Measurements from ENCODE around the gene SCGB1C2. TPM values are rescaled to one million over a fixed set of nuclear protein-coding genes. Genes with fewer than 3 reads are reported as not detected.

The SCGB1C2 gene
- total RNA-seq, 1 experiment from 2014 or later: not detected

DNA sequence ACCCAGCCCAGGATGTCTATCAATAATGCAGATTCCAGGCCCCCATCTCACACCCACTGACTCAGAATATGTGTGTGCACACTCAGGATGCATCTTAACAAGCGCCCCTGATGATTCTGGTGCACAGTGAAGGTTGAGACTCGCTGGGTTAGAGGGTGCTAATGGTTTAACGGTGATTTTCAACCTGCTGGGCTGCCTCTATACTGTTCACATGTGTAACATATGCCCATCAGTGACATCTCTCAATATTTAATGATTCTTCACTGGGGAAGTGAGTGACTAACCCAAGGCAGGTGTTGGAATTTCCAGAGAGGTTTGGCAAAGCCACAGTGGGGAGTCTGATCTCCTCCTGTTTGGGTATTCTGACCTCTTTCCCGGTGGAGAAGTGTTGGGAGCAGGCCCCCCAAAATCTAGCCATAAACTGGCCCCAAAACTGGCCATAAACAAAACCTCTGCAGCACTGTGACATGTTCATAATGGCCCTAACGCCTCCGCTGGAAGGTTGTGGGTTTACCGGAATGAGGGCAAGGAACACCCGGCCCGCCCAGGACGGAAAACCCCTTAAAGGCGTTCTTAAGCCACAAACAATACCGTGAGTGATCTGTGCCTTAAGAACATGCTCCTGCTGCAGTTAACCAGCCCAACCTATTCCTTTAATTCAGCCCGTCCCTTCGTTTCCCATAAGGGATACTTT, 48.2 kb downstream of the SCGB1C2 start:
- POLR2A ChIA-PET: no interaction called here
- CTCF ChIA-PET: no interaction called here
- DNase-seq (ENCODE audit: low spot score) (no peak), ATAC-seq (no peak)
- Mint-ChIP-seq H3K4me1 (peaks cover 12% of the 10 kb centered on the region), H3K27ac (no peak overlapping the region), H3K9me3 (no peaks in the 10 kb centered on the region), H3K27me3 (ENCODE audit: low read depth) (peaks cover 32% of the 10 kb centered on the region), H3K4me3 (no peak overlapping the region), H3K36me3 (no peaks in the 10 kb centered on the region)
- TF ChIP-seq SP1 (CRISPR knock-in tag; conservative IDR thresholded peaks at IDR 0.05) (no peak), NFE2L1 (CRISPR knock-in tag; IDR thresholded peaks at IDR 0.05) (no peak), JUN (CRISPR knock-in tag; IDR thresholded peaks at IDR 0.05) (no peak), HMGA2 (CRISPR knock-in tag; IDR thresholded peaks at IDR 0.05) (no peak), GRHL2 (CRISPR knock-in tag; IDR thresholded peaks at IDR 0.05; ENCODE audit: insufficient replicate concordance, severe bottlenecking) (no peak), TEAD4 (CRISPR knock-in tag; IDR thresholded peaks at IDR 0.05) (no peak), SMAD3 (CRISPR knock-in tag; IDR thresholded peaks at IDR 0.05; ENCODE audit: borderline replicate concordance) (no peak), NFYB (CRISPR knock-in tag; conservative IDR thresholded peaks at IDR 0.05; ENCODE audit: low read depth) (no peak), NR3C1 (CRISPR knock-in tag; conservative IDR thresholded peaks at IDR 0.05; ENCODE audit: low read depth) (no peak), MYBL2 (CRISPR knock-in tag; IDR thresholded peaks at IDR 0.05) (no peak), ELF4 (CRISPR knock-in tag; IDR thresholded peaks at IDR 0.05; ENCODE audit: low read depth) (no peak)
- TF ChIP-seq, protein P1, sequence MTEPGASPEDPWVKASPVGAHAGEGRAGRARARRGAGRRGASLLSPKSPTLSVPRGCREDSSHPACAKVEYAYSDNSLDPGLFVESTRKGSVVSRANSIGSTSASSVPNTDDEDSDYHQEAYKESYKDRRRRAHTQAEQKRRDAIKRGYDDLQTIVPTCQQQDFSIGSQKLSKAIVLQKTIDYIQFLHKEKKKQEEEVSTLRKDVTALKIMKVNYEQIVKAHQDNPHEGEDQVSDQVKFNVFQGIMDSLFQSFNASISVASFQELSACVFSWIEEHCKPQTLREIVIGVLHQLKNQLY (CRISPR knock-in tag; IDR thresholded peaks at IDR 0.05): no peak
- TF ChIP-seq, protein P2, sequence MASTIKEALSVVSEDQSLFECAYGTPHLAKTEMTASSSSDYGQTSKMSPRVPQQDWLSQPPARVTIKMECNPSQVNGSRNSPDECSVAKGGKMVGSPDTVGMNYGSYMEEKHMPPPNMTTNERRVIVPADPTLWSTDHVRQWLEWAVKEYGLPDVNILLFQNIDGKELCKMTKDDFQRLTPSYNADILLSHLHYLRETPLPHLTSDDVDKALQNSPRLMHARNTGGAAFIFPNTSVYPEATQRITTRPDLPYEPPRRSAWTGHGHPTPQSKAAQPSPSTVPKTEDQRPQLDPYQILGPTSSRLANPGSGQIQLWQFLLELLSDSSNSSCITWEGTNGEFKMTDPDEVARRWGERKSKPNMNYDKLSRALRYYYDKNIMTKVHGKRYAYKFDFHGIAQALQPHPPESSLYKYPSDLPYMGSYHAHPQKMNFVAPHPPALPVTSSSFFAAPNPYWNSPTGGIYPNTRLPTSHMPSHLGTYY (CRISPR knock-in tag; IDR thresholded peaks at IDR 0.05): no peak
- TF ChIP-seq, protein P3, sequence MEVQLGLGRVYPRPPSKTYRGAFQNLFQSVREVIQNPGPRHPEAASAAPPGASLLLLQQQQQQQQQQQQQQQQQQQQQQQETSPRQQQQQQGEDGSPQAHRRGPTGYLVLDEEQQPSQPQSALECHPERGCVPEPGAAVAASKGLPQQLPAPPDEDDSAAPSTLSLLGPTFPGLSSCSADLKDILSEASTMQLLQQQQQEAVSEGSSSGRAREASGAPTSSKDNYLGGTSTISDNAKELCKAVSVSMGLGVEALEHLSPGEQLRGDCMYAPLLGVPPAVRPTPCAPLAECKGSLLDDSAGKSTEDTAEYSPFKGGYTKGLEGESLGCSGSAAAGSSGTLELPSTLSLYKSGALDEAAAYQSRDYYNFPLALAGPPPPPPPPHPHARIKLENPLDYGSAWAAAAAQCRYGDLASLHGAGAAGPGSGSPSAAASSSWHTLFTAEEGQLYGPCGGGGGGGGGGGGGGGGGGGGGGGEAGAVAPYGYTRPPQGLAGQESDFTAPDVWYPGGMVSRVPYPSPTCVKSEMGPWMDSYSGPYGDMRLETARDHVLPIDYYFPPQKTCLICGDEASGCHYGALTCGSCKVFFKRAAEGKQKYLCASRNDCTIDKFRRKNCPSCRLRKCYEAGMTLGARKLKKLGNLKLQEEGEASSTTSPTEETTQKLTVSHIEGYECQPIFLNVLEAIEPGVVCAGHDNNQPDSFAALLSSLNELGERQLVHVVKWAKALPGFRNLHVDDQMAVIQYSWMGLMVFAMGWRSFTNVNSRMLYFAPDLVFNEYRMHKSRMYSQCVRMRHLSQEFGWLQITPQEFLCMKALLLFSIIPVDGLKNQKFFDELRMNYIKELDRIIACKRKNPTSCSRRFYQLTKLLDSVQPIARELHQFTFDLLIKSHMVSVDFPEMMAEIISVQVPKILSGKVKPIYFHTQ (CRISPR knock-in tag; IDR thresholded peaks at IDR 0.05): no peak

DNA sequence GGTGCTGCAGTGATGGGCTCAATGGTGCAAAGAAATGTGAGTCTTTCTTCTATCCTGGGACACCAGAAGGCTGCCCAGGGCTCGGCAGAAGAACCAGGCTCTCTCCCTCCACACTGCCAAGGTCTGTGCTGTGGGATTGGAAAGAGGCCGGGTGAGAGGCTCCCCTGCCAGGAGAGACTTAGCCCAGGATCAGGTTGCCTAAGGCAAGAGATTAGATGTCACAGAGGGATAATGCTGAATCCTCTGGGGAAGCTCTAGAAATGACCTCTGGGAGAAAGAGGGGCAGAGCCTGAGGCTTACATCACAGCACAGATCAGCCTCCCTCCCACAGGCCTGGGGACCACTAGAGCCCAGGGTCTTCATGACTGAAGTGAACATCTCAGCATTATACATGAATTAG, 49.8 kb downstream of the SCGB1C2 start:
- H3K4me3 Mint-ChIP-seq: no peak overlapping the region
- H3K4me1 Mint-ChIP-seq: peaks cover 8% of the 10 kb centered on the region
- ChIA-PET POLR2A (no interaction called here), CTCF (no interaction called here)
- ATAC-seq: no peak
- no peak for DNase-seq (ENCODE audit: low spot score)
- no peaks in the 10 kb centered on the region for H3K9me3 Mint-ChIP-seq
- no peaks in the 10 kb centered on the region for H3K36me3 Mint-ChIP-seq
- peaks cover 27% of the 10 kb centered on the region for H3K27me3 Mint-ChIP-seq (ENCODE audit: low read depth)
- no peak overlapping the region for H3K27ac Mint-ChIP-seq
- TF ChIP-seq SOX15 (CRISPR knock-in tag; IDR thresholded peaks at IDR 0.05) (no peak), ZNF219 (CRISPR knock-in tag; IDR thresholded peaks at IDR 0.05; ENCODE audit: borderline replicate concordance) (no peak), GRHL2 (CRISPR knock-in tag; IDR thresholded peaks at IDR 0.05; ENCODE audit: insufficient replicate concordance, severe bottlenecking) (no peak), ZNF416 (CRISPR knock-in tag; IDR thresholded peaks at IDR 0.05) (no peak), KAT7 (CRISPR knock-in tag; IDR thresholded peaks at IDR 0.05; ENCODE audit: borderline replicate concordance) (no peak), ZNF263 (CRISPR knock-in tag; IDR thresholded peaks at IDR 0.05; ENCODE audit: low read depth) (no peak), OVOL2 (CRISPR knock-in tag; IDR thresholded peaks at IDR 0.05; ENCODE audit: borderline replicate concordance) (no peak), ZNF396 (CRISPR knock-in tag; IDR thresholded peaks at IDR 0.05; ENCODE audit: borderline replicate concordance) (no peak)
- TF ChIP-seq, protein P4, sequence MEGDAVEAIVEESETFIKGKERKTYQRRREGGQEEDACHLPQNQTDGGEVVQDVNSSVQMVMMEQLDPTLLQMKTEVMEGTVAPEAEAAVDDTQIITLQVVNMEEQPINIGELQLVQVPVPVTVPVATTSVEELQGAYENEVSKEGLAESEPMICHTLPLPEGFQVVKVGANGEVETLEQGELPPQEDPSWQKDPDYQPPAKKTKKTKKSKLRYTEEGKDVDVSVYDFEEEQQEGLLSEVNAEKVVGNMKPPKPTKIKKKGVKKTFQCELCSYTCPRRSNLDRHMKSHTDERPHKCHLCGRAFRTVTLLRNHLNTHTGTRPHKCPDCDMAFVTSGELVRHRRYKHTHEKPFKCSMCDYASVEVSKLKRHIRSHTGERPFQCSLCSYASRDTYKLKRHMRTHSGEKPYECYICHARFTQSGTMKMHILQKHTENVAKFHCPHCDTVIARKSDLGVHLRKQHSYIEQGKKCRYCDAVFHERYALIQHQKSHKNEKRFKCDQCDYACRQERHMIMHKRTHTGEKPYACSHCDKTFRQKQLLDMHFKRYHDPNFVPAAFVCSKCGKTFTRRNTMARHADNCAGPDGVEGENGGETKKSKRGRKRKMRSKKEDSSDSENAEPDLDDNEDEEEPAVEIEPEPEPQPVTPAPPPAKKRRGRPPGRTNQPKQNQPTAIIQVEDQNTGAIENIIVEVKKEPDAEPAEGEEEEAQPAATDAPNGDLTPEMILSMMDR (IDR thresholded peaks at IDR 0.05): no peak
- TF ChIP-seq, protein P3 (CRISPR knock-in tag; IDR thresholded peaks at IDR 0.05): no peak
- TF ChIP-seq, protein P5, sequence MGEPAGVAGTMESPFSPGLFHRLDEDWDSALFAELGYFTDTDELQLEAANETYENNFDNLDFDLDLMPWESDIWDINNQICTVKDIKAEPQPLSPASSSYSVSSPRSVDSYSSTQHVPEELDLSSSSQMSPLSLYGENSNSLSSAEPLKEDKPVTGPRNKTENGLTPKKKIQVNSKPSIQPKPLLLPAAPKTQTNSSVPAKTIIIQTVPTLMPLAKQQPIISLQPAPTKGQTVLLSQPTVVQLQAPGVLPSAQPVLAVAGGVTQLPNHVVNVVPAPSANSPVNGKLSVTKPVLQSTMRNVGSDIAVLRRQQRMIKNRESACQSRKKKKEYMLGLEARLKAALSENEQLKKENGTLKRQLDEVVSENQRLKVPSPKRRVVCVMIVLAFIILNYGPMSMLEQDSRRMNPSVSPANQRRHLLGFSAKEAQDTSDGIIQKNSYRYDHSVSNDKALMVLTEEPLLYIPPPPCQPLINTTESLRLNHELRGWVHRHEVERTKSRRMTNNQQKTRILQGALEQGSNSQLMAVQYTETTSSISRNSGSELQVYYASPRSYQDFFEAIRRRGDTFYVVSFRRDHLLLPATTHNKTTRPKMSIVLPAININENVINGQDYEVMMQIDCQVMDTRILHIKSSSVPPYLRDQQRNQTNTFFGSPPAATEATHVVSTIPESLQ (CRISPR knock-in tag; IDR thresholded peaks at IDR 0.05): no peak

Data from WTC11 (cell line).